ENCODE measurements around the gene MPC1L.
"Not testable (repeated sequence)": the region's sequence is repeated elsewhere in the genome, so short reads cannot be mapped to it uniquely, and the experiment has no call there.

- TF ChIP-seq, protein P1, sequence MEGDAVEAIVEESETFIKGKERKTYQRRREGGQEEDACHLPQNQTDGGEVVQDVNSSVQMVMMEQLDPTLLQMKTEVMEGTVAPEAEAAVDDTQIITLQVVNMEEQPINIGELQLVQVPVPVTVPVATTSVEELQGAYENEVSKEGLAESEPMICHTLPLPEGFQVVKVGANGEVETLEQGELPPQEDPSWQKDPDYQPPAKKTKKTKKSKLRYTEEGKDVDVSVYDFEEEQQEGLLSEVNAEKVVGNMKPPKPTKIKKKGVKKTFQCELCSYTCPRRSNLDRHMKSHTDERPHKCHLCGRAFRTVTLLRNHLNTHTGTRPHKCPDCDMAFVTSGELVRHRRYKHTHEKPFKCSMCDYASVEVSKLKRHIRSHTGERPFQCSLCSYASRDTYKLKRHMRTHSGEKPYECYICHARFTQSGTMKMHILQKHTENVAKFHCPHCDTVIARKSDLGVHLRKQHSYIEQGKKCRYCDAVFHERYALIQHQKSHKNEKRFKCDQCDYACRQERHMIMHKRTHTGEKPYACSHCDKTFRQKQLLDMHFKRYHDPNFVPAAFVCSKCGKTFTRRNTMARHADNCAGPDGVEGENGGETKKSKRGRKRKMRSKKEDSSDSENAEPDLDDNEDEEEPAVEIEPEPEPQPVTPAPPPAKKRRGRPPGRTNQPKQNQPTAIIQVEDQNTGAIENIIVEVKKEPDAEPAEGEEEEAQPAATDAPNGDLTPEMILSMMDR (IDR thresholded peaks at IDR 0.05; ENCODE audit: low read length): not testable (repeated sequence)
- TF ChIP-seq EZH2 (IDR thresholded peaks at IDR 0.05; ENCODE audit: borderline replicate concordance, low read length): not testable (repeated sequence)
Observed at GRCh38 chrX:40582178-40582577, 41.0 kb upstream of the MPC1L start.
